H1 (cell line): ENCODE results near the gene ZMYND12.

Experiments
- BCL11A ChIP-seq, 2 experiments: IDR thresholded peaks; one replicate each; pipeline ENCODE4 v1.6.1; 2011; ENCODE audit warnings: low read depth in 2 of 2, low read length in 2 of 2, mild to moderate bottlenecking in 2 of 2
- CREB1 ChIP-seq: IDR thresholded peaks from 2 replicates; pipeline ENCODE4 v1.6.1; 2012; ENCODE audit warnings: inconsistent platforms
- CTCF ChIP-seq, 3 experiments: IDR thresholded peaks; 1 replicate in 2 of 3; 2 replicates in 1 of 3; pipeline versions ENCODE4 v1.5.1 to v1.6.1; 2011; ENCODE audit warnings: low read length in 3 of 3, mild to moderate bottlenecking in 3 of 3, inconsistent platforms in 2 of 3, low read depth in 1 of 3, moderate library complexity in 1 of 3; ENCODE audit not compliant: insufficient read depth in 1 of 3; ENCODE audit errors: control extremely low read depth in 1 of 3
- EP300 ChIP-seq, 2 experiments: IDR thresholded peaks; 1 replicate in 1 of 2; 2 replicates in 1 of 2; pipeline ENCODE4 v1.6.1; 2011 to 2012; ENCODE audit warnings: low read depth in 2 of 2, low read length in 2 of 2, mild to moderate bottlenecking in 2 of 2, borderline replicate concordance in 1 of 2, inconsistent platforms in 1 of 2, moderate library complexity in 1 of 2
- GABPA ChIP-seq: IDR thresholded peaks from 2 replicates; pipeline ENCODE4 v1.6.1; 2011; ENCODE audit warnings: mild to moderate bottlenecking, low read length, moderate library complexity, borderline replicate concordance; ENCODE audit not compliant: insufficient read depth
- GTF2F1 ChIP-seq: IDR thresholded peaks from 2 replicates; pipeline ENCODE4 v1.6.1; 2012; ENCODE audit warnings: low read depth, low read length, improper control_type of control experiment, borderline replicate concordance
- HDAC2 ChIP-seq, 2 experiments: fragments of 300-600 bp in 1 of 2; sonication (generic) in 1 of 2; IDR thresholded peaks; 2 replicates each; pipeline ENCODE4 v1.6.1; 2011 to 2012; ENCODE audit warnings: low read depth in 2 of 2, low read length in 2 of 2, mild to moderate bottlenecking in 2 of 2, moderate library complexity in 2 of 2, borderline replicate concordance in 1 of 2, inconsistent platforms in 1 of 2
- JUN ChIP-seq: IDR thresholded peaks from 2 replicates; pipeline ENCODE4 v1.6.1; 2011; ENCODE audit warnings: low read depth, mild to moderate bottlenecking, improper control_type of control experiment, low read length
- POLR2A ChIP-seq, 2 experiments: IDR thresholded peaks; 1 replicate in 1 of 2; 2 replicates in 1 of 2; pipeline ENCODE4 v1.6.1; 2011; ENCODE audit warnings: low read depth in 2 of 2, low read length in 2 of 2, mild to moderate bottlenecking in 2 of 2; ENCODE audit errors: control extremely low read depth in 1 of 2
- POLR2AphosphoS5 ChIP-seq: IDR thresholded peaks from 2 replicates; pipeline ENCODE4 v1.6.1; 2011; ENCODE audit warnings: low read depth, low read length
- RAD21 ChIP-seq, 2 experiments: IDR thresholded peaks in 1 of 2; conservative IDR thresholded peaks in 1 of 2; 2 replicates each; pipeline ENCODE4 v1.6.1; 2011; ENCODE audit warnings: low read depth in 2 of 2, low read length in 2 of 2, improper control_type of control experiment in 1 of 2, inconsistent platforms in 1 of 2, mild to moderate bottlenecking in 1 of 2, moderate library complexity in 1 of 2
- SIN3A ChIP-seq, 2 experiments: IDR thresholded peaks in 1 of 2; conservative IDR thresholded peaks in 1 of 2; 2 replicates each; pipeline ENCODE4 v1.6.1; 2011 to 2012; ENCODE audit warnings: low read length in 2 of 2, improper control_type of control experiment in 1 of 2, low read depth in 1 of 2, mild to moderate bottlenecking in 1 of 2
- SRF ChIP-seq: IDR thresholded peaks from 2 replicates; pipeline ENCODE4 v1.6.1; 2011; ENCODE audit warnings: mild to moderate bottlenecking, low read depth, low read length, moderate library complexity

GRCh38 chr1:42463921-42464320 is 8.1 kb upstream of the ZMYND12 start:
- no peak for TF ChIP-seq POLR2A (IDR thresholded peaks at IDR 0.05; ENCODE audit: control extremely low read depth in 1 of 2, low read depth in 2 of 2, low read length in 2 of 2)
- TF ChIP-seq CTCF (IDR thresholded peaks at IDR 0.05; ENCODE audit: control extremely low read depth in 1 of 3, insufficient read depth in 1 of 3, low read depth in 1 of 3, low read length in 3 of 3), result no peak
- TF ChIP-seq GABPA, result no peak
- TF ChIP-seq GTF2F1, result no peak
- TF ChIP-seq SIN3A (conservative IDR thresholded peaks at IDR 0.05 in 1 of 2, IDR thresholded peaks at IDR 0.05 in 1 of 2; ENCODE audit: low read depth in 1 of 2, low read length in 2 of 2), result no peak
- no peak for TF ChIP-seq BCL11A (IDR thresholded peaks at IDR 0.05; ENCODE audit: low read depth in 2 of 2, low read length in 2 of 2)
- TF ChIP-seq EP300 (IDR thresholded peaks at IDR 0.05; ENCODE audit: borderline replicate concordance in 1 of 2, low read depth in 2 of 2, low read length in 2 of 2), result no peak
- TF ChIP-seq CREB1, result no peak
- TF ChIP-seq JUN, result no peak
- no peak for TF ChIP-seq POLR2AphosphoS5
- TF ChIP-seq SRF, result no peak
- TF ChIP-seq RAD21 (IDR thresholded peaks at IDR 0.05 in 1 of 2, conservative IDR thresholded peaks at IDR 0.05 in 1 of 2; ENCODE audit: low read depth in 2 of 2, low read length in 2 of 2), result no peak
- no peak for TF ChIP-seq HDAC2 (IDR thresholded peaks at IDR 0.05; ENCODE audit: borderline replicate concordance in 1 of 2, low read depth in 2 of 2, low read length in 2 of 2)
